GM19372 (cell line): Measurements from ENCODE around the gene MALT1.
"Not testable (repeated sequence)": the region's sequence is repeated elsewhere in the genome, so short reads cannot be mapped to it uniquely, and the experiment has no call there.

ENCODE experiments used
- ATAC-seq: cut with Tn5 transposase; IDR thresholded peaks from one replicate; pipeline ENCODE4 v1.9.1; 2021; ENCODE audit warnings: mild to moderate bottlenecking, low read depth, moderate library complexity; ENCODE audit not compliant: unreplicated experiment

MALT1 gene

GRCh38 chr18:58671111-58671631, at the start of gene MALT1:
Gene MALT1 (plus strand): TSS chr18:58671465. CDS start chr18:58671644, 179 bp downstream.
- peak; percentile 79 for ATAC-seq

GRCh38 chr18:58624011-58624410, 47.3 kb upstream of the MALT1 start:
- ATAC-seq = no peak

- no peak for ATAC-seq
Measured at GRCh38 chr18:58625839-58626238, 45.4 kb upstream of the MALT1 start.

GRCh38 chr18:58630071-58630470, 41.2 kb upstream of the MALT1 start:
- no peak for ATAC-seq

- no peak for ATAC-seq
Measured at GRCh38 chr18:58631301-58631700, 40.0 kb upstream of the MALT1 start.

GRCh38 chr18:58632552-58632951, 38.7 kb upstream of the MALT1 start:
- ATAC-seq = no peak

- ATAC-seq = no peak
Measured at GRCh38 chr18:58633874-58634273, 37.4 kb upstream of the MALT1 start.

GRCh38 chr18:58635891-58636290, 35.4 kb upstream of the MALT1 start:
- no peak for ATAC-seq

GRCh38 chr18:58637197-58637596, 34.1 kb upstream of the MALT1 start:
- ATAC-seq = no peak

- ATAC-seq = no peak
Measured at GRCh38 chr18:58637946-58638345, 33.3 kb upstream of the MALT1 start.

- ATAC-seq = no peak
Measured at GRCh38 chr18:58638441-58638840, 32.8 kb upstream of the MALT1 start.

- ATAC-seq = no peak
Measured at GRCh38 chr18:58639237-58639636, 32.0 kb upstream of the MALT1 start.

GRCh38 chr18:58639751-58640427, 31.4 kb upstream of the MALT1 start:
- ATAC-seq = peak; percentile 62

- no peak for ATAC-seq
Measured at GRCh38 chr18:58640428-58640805, 30.8 kb upstream of the MALT1 start.

- ATAC-seq = no peak
Measured at GRCh38 chr18:58640891-58641610, 30.2 kb upstream of the MALT1 start.

- not testable (repeated sequence) for ATAC-seq
Measured at GRCh38 chr18:58643557-58643956, 27.7 kb upstream of the MALT1 start.

GRCh38 chr18:58645398-58645797, 25.9 kb upstream of the MALT1 start:
- ATAC-seq = no peak

- ATAC-seq = no peak
Measured at GRCh38 chr18:58646334-58646862, 24.9 kb upstream of the MALT1 start.

GRCh38 chr18:58649966-58650816, 21.1 kb upstream of the MALT1 start:
- peak; percentile 69 for ATAC-seq

- ATAC-seq = not testable (repeated sequence)
Measured at GRCh38 chr18:58650830-58651229, 20.4 kb upstream of the MALT1 start.
